Stomach smooth muscle (tissue), 2 donors: ENCODE data around the gene MTHFD2.
"Not testable (repeated sequence)": the region's sequence is repeated elsewhere in the genome, so short reads cannot be mapped to it uniquely, and the experiment has no call there.

Experiments used
- H3K27ac ChIP-seq: one replicate; pipeline ENCODE4 v1.7.0; 2013; ENCODE audit warnings: mild to moderate bottlenecking, low read length, inconsistent platforms
- H3K27me3 ChIP-seq, 2 donors: one replicate each; pipeline ENCODE4 v1.7.0; 2013; ENCODE audit warnings: low read length in 2 of 2; ENCODE audit not compliant: insufficient read depth in 2 of 2, control insufficient read depth in 1 of 2
- H3K36me3 ChIP-seq, 2 donors: one replicate each; pipeline ENCODE4 v1.7.0; 2013; ENCODE audit warnings: low read length in 2 of 2; ENCODE audit not compliant: control insufficient read depth in 2 of 2, insufficient read depth in 2 of 2
- H3K4me1 ChIP-seq: one replicate; pipeline ENCODE4 v1.7.0; 2013; ENCODE audit warnings: low read length; ENCODE audit not compliant: control insufficient read depth, insufficient read depth
- H3K4me3 ChIP-seq, 2 donors: one replicate each; pipeline ENCODE4 v1.7.0; 2013; ENCODE audit warnings: low read length in 2 of 2
- H3K9ac ChIP-seq, 2 donors: one replicate each; pipeline ENCODE4 v1.7.0; 2013; ENCODE audit warnings: low read length in 2 of 2, mild to moderate bottlenecking in 1 of 2
- H3K9me3 ChIP-seq, 2 donors: one replicate each; pipeline ENCODE4 v1.7.0; 2013; ENCODE audit warnings: low read length in 2 of 2; ENCODE audit not compliant: control insufficient read depth in 2 of 2
- donor health status: healthy.
- donor health status: Pancreatic carcinoma.

The MTHFD2 gene

DNA sequence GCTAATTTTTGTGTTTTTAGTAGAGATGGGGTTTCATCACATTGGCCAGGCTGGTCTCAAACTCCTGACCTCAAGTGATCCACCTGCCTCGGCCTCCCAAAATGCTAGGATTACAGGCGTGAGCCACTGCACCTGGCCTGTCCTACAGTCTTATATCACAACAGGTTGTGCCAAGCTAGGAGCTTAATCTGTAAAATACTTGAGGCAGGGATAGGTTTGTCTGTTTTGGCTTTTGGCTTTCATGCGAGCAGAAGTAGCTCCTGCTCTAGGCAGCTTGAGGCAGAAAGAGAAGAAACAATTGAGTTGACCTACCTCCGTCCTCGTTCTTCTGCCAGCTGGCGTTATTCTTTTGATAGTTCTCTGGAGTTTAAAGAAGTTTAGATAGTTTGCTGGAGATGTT, 17.4 kb downstream of the MTHFD2 start:
- not testable (repeated sequence) for H3K36me3 ChIP-seq, H3K9ac ChIP-seq

DNA sequence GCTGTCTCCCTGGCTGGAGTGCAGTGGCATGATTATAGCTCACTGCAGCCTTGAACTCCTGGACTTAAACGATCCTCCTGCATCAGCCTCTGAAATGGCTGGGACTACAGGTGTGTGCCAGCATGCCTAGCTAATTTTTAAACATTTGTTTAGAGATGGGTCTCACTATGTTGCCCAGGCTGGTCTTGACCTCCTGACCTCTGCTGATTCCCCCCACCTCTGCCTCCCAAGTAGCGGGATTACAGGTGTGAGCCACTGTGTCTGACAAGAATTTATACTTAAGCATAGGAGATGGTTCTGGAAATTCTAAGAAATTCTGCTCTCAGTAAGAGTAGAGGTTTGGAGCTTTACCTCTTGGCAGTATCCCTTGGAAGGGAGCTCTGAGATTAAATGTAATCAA, 18.2 kb downstream of the MTHFD2 start:
- Histone ChIP-seq H3K36me3 (no peaks in the 10 kb centered on the region), H3K4me3 (no peak overlapping the region), H3K9me3 (no peaks in the 10 kb centered on the region), H3K27ac (no peak overlapping the region), H3K9ac (no peak overlapping the region), H3K27me3 (no peaks in the 10 kb centered on the region), H3K4me1 (no peaks in the 10 kb centered on the region)

More for the DNA sequence above, 17.4 kb downstream of the MTHFD2 start:
- not testable (repeated sequence) for H3K27ac ChIP-seq, H3K27me3 ChIP-seq, H3K4me3 ChIP-seq, H3K9me3 ChIP-seq, H3K4me1 ChIP-seq

DNA sequence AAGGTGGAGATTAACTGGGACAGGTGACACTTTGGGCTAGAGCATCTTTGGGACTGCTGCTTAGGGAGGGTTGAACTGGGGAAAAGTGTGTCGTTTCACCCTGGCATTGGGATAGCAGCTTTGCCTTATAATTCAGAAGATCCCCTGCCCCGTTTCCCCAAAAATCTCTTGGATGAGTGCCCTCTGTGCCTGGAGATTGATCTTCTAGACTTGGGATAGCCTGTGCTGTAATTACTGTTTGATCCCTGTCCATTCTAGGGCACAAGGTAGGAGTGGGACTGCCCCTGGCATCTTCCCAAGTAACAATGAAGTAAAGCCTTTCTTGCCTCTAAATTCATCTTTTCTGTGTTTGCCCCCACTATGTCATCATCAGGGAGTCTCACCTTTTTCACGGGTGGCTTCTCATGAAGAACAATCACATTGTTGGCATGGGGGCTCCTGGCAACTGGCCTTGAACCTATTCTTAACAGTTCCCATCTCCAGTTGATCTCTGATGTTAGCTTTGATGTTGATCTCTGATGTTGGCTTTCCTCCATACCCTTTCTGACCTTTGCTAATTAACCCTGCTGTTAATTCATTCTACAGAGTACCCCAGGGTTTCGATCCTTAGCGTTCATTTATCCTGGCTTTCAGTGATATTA, 21.6 kb downstream of the MTHFD2 start:
- no peak overlapping the region for H3K27ac ChIP-seq
- H3K9me3 ChIP-seq = no peaks in the 10 kb centered on the region
- H3K36me3 ChIP-seq = no peaks in the 10 kb centered on the region
- H3K4me1 ChIP-seq = no peaks in the 10 kb centered on the region
- no peak overlapping the region for H3K9ac ChIP-seq
- H3K27me3 ChIP-seq = no peaks in the 10 kb centered on the region
- no peak overlapping the region for H3K4me3 ChIP-seq

DNA sequence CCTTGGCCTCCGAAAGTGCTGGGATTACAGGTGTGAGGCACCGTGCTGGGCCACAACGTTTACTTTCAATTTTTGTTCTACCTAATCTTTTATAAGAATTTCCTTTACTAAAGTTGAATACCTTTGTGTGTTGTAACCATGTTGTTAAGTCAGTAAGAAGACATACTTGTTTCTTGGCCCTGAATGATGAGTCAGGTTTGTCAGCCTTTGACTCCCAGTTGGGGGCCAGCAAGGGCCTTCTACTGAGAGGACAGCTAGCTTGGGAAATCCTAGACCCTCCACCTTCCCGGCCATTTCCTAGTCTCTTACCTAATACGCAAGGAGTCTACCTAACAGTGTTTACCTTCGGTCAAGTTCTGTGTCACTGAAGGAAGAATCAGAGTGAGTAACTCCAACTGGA, 22.7 kb downstream of the MTHFD2 start:
- Histone ChIP-seq H3K27ac (no peak overlapping the region), H3K9ac (no peak overlapping the region), H3K4me3 (no peak overlapping the region), H3K4me1 (peaks cover 4% of the 10 kb centered on the region), H3K36me3 (no peaks in the 10 kb centered on the region), H3K27me3 (no peaks in the 10 kb centered on the region), H3K9me3 (no peaks in the 10 kb centered on the region)

DNA sequence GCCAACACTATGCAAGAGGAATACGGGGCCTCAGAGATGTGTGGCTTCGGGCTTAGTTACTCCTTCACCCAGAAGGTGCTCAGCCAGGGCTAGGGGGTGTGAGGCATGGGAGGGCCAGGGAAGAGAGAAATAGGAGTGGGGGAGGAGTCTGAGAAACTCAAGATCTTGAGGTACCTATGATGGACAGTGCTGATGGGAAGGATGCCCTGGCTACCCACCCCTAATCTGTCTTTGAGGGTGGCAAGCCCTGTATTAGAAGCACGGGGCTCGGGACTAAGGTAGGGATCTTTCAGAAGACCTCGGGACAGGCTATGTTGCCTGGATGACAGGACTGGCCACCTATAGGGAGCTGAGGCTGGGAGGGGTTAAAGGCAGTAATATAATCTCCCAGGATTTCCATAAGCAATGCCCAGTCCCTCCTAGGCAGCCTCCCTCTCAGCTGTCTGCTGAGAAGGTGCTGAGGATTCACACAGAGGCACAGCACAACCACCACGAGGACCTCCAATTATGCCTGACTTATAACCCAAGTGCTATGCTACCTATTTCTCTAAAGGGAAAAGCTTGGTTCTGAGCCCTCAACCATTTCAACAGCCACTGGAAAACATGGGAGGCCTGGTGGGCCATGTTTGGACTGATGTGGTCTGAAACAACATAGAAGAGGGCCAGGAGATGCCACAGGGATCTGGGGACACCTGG, 23.3 kb downstream of the MTHFD2 start:
- Histone ChIP-seq H3K9ac (no peak overlapping the region), H3K4me3 (no peak overlapping the region), H3K4me1 (peaks cover 10% of the 10 kb centered on the region), H3K27ac (no peak overlapping the region), H3K27me3 (no peaks in the 10 kb centered on the region), H3K9me3 (no peaks in the 10 kb centered on the region), H3K36me3 (no peaks in the 10 kb centered on the region)

DNA sequence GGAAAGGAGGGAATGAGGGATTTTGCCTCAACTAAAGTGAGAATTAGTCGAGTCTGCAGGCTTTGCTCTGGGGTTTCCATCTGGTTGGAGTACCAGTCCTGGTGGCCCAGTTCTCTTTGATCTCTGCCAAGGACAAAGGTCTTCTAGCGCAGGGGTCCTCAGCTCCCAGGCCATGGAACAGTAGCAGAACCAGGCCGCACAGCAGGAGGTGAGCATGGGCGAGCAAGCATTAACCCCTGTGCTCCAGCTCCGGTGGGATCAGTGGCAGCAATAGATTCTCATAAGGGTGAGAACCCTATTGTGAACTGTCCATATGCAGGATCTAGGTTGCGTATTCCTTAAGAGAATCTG, 23.9 kb downstream of the MTHFD2 start:
- no peaks in the 10 kb centered on the region for H3K9me3 ChIP-seq
- no peaks in the 10 kb centered on the region for H3K36me3 ChIP-seq
- no peak overlapping the region for H3K9ac ChIP-seq
- H3K4me3 ChIP-seq = no peak overlapping the region
- no peaks in the 10 kb centered on the region for H3K27me3 ChIP-seq
- peaks cover 16% of the 10 kb centered on the region for H3K4me1 ChIP-seq
- no peak overlapping the region for H3K27ac ChIP-seq

DNA sequence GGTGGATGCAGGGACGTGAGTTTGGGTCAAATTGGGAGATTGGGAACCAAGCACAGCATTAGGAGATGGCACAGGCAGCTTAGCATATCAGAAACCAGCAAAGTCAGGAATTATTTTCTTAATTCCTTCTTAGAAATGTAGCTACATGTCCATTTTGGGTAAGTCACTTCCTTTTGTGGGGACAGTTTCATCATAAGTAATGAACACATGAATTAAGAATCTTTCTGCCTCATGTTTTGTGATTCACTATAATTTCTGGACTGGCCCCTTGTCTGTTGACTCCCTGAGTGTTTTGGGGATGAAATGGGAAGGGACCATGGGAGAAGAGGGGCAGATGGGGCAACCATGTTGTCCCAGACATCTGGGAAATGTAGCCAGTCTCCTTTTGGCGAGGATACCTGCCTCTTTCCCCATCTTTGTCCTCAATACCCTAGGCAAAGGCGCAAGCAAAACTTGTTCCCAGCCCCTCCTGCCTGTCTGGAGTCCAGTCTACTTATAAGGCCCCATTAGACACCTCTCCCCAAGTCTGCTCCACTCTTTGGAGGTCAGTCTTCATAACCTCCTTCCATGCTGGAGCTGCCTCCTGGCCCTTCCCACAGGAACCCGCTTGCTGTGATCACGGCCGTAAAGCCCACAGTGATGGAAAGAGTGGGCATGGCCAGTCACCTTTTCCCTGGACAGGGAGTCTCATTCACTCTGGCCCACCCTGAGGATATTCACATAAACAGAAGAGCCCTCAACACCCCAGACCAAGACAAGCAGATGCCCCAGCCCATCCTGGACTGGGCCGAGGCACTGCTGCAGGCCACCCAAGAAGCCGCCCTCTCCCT, 25.7 kb downstream of the MTHFD2 start:
- no peaks in the 10 kb centered on the region for H3K27me3 ChIP-seq
- no peak overlapping the region for H3K27ac ChIP-seq

DNA sequence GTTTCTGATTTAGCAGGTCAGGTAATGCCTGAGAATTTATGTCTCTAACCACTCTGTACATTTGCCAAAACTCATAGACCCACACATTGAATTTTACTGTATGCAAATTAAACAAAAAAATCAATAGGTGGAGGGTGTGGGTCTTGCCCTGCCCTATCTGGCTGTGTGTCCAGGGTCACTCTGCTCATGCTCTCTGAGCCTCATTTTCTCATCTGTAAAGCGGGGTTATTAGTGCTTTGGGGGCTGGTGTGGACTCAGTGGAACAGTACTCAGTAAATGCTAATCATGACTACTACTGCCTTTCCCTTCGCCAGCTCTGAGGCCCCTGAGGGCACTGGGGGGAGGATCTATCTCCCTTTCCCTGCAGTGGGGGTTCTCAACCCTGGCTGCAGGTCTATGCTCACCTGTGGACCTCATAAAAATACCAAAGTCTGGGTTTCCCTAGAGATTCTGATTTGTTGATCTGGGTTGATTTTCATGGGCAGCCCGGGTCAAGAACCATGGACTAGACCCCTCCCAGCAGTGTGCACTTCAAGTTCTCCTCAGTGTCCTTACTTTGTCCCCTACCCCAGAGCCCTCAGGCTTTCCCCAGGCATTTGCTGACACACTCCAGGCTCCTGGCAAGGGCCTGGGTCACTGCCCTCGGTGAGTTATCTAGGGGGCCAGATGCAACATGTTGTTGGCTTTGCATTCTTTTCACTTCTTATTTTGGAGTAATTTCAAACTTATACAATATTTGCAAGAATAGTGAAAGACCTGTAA, 27.5 kb downstream of the MTHFD2 start:
- Histone ChIP-seq H3K4me1 (peaks cover 17% of the 10 kb centered on the region), H3K9me3 (no peaks in the 10 kb centered on the region), H3K9ac (no peak overlapping the region), H3K36me3 (no peaks in the 10 kb centered on the region), H3K27me3 (no peaks in the 10 kb centered on the region), H3K27ac (no peak overlapping the region), H3K4me3 (no peak overlapping the region)

More for the DNA sequence above, 25.7 kb downstream of the MTHFD2 start:
- no peak overlapping the region for H3K9ac ChIP-seq
- H3K4me3 ChIP-seq = no peak overlapping the region
- no peaks in the 10 kb centered on the region for H3K36me3 ChIP-seq
- peaks cover 17% of the 10 kb centered on the region for H3K4me1 ChIP-seq
- H3K9me3 ChIP-seq = no peaks in the 10 kb centered on the region

DNA sequence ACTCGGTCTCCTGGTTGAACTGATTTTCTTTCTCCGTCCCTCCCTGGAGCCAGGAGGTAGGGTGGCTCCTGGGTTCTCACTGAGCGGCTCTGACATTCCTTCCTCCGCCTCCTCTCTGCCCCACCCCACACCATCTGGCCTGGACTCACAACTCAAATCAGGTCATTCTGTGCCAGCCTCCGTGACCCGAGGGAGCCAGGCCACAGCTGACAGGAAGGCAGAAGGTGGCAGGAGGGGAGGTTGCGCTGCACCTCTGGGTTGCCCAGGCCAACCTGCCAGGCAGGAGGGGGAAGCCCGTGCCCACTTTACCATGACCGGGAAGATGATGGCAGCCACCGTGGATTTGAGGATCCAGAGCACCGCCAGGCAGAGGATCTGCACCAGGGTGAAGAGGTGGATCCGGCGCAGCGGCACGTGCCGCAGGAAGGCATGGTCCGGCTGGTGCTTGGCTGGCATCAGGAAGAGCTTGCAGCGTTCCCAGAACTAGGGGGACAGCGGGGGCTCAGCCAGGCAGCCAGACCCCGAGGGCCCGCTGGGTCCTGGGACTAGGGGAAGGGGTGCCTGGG, 28.3 kb downstream of the MTHFD2 start:
- H3K9me3 ChIP-seq = no peaks in the 10 kb centered on the region
- no peaks in the 10 kb centered on the region for H3K27me3 ChIP-seq
- H3K4me3 ChIP-seq = peak overlapping the region in 1 of 2 donors; percentile 35
- no peak overlapping the region for H3K27ac ChIP-seq
- H3K36me3 ChIP-seq = no peaks in the 10 kb centered on the region
- H3K4me1 ChIP-seq = peaks cover 17% of the 10 kb centered on the region
- no peak overlapping the region for H3K9ac ChIP-seq

DNA sequence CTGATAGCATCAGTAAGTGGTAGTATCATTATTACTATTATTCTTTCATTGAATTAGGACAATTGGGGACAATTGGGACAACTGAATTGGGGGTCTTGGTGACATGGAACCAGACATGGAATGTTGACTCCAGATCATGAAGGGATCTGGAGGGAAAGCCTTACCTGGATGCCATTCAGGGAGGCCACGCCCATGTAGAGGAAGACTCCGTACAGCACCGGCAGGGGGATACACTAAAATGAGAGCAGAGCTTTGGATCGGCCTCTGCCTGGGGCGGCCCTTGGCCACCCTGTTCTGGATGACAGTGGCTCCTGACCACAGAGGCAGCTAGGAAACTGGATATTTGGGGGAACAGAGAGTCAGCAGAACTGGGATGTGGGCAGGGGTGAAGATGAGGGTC, 29.2 kb downstream of the MTHFD2 start:
- Histone ChIP-seq H3K9ac (no peak overlapping the region), H3K9me3 (no peaks in the 10 kb centered on the region), H3K36me3 (no peaks in the 10 kb centered on the region), H3K27me3 (no peaks in the 10 kb centered on the region), H3K4me3 (no peak overlapping the region), H3K27ac (no peak overlapping the region), H3K4me1 (peaks cover 17% of the 10 kb centered on the region)
